ENCODE results near the gene NFX1.

The NFX1 gene

GRCh38 chr9:33265211-33265865, 25.0 kb upstream of the NFX1 start:
- DNase-seq (ENCODE audit: low read depth in 2 of 2, low spot score in 1 of 2): no peak

DNA sequence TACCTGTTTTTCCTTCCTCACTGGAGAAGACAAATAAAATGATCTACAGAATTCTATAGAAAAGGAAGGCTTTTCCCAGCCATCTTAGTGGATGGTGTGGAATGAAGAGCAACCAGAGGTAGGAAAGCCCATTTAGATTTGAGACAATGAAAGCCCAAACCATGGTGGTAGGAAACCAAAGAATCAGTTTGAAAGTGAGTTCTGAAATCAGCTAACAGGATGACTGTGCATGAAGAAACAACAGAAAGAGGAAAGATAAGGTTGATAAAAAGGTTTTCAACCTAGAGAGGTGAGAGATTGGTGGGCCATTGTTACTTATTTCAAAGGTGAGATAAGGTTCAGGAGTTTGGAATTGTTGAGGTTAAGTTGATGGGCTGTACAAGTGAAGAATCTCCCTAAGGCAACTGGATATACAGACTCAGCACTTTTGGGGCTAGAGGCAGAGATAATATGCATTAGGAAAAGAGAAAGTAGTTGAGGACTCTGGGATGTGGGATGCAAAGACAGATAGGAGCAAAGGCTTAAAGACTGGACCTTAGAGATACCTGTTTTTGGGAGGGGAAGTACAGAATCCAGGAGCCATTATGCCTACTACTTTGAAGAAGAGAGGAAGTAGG, 23.1 kb upstream of the NFX1 start:
- DNase-seq (ENCODE audit: low read depth in 2 of 2, low spot score in 1 of 2): no peak

DNA sequence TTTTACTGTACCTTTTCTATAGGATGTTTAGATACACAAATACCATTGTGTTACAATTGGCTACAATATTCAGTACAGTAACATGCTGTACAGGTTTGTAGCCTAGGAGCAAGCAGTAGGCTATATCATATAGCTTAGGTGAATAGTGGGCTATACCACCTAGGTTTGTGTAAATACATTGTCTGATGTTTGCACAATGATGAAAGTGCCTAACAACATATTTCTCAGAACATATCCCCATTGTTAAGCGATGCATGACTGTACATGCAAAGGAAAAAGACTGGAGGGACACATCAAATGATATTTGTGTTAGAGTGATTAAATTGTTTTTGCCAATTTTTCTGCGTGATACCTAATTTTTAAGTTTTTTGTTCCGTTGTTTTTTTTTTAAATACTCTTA, 20.2 kb upstream of the NFX1 start:
- no peak for DNase-seq (ENCODE audit: low read depth in 2 of 2, low spot score in 1 of 2)

DNA sequence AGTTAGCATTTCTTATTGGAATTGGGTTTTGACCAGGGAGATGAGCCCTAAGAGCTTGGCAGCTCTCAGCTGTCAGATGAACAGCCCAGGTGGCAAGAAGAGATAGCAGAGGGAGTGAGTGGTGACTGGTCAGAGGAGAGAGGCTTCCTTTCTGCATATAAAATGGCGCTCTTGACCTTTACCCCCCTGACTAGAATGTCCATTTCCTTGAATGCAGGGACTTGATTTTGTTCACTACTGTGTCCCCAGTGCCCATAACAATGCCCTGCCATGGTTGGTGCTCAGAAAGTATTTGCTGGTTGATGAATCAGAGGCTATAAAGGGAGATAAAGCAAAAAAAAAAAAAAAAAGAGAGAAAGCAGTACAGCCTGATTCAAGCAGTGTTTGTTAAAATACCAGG, 18.3 kb upstream of the NFX1 start:
- no peak for DNase-seq (ENCODE audit: low read depth in 2 of 2, low spot score in 1 of 2)

DNA sequence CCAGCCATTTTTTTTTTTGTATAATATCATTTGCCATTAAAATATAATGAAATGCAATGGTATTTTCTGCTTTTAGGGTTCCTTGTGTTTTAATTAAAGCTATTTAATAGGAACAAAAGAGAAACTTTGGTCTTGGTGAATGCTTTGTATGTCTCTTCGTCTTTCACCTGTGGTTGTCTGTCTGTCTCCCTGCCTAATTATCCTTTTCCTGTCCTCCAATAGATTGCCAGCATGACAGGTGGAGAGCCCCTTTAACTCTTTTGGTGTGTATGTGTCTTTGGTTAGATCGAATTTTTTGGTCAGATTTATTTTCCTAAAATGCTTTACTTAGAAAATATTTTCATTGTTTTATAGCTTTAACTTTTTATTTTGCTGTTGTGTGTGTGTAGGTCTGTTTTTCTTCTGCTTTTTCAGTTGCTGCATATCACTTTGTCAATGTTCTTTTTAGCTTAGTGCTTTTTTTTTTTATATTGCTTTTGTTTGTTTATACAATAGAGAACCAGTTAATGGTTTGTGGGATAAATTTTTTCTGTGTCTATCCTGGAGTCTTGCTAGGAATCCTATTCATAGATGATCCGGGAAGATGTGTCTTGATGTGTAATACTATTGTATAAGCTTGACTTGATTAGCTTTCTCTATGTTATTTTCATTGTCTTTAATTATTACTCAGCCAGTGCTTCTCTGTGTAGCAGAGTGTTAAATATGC, 16.9 kb upstream of the NFX1 start:
- DNase-seq (ENCODE audit: low read depth in 2 of 2, low spot score in 1 of 2): no peak

DNA sequence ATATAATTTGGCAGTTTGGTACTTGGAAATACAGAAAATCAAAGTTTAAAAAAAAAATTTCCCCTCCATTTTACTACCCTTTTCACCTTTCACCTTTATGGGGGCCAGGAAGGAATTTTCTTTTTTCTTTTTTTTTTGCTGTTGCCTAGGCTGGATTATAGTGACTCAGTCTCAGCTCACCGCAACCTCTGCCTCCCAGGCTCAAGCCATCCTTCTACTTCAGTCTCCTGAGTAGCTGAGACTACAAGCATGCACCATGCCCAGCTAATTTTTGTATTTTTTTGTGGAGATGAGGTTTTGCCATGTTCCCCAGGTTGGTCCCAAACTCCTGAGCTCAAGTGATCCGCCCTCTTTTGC, 16.4 kb upstream of the NFX1 start:
- DNase-seq (ENCODE audit: low read depth in 2 of 2, low spot score in 1 of 2): no peak

DNA sequence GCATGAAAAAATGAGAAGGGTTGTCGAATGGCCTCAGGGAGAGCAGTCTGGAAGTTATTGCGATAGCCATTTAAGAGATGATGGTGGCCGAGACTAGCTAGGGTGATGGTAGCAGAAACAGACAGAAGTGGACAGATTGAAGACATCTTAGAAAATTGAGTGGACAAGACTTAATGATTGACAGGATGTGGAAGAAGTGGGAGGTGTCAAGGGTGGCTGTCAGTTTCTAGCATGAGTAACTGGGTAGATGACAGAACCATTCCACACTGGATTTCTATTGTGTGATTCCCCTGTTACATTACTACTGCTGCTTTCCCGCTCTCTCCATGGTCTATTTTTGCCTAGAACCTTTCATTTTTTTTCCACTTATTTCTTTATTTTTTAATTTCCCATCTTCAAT, 12.8 kb upstream of the NFX1 start:
- DNase-seq (ENCODE audit: low read depth in 2 of 2, low spot score in 1 of 2): no peak

- no peak for DNase-seq (ENCODE audit: low read depth in 2 of 2, low spot score in 1 of 2)
These were observed 4.8 kb upstream of the NFX1 start for GRCh38 chr9:33285502-33285901.

GRCh38 chr9:33287087-33287490, 3.2 kb upstream of the NFX1 start:
- DNase-seq (ENCODE audit: low read depth in 2 of 2, low spot score in 1 of 2): no peak

GRCh38 chr9:33288235-33288634, 2.1 kb upstream of the NFX1 start:
- DNase-seq (ENCODE audit: low read depth in 2 of 2, low spot score in 1 of 2): no peak

GRCh38 chr9:33288828-33289483, 1.4 kb upstream of the NFX1 start:
- no peak for DNase-seq (ENCODE audit: low read depth in 2 of 2, low spot score in 1 of 2)

DNA sequence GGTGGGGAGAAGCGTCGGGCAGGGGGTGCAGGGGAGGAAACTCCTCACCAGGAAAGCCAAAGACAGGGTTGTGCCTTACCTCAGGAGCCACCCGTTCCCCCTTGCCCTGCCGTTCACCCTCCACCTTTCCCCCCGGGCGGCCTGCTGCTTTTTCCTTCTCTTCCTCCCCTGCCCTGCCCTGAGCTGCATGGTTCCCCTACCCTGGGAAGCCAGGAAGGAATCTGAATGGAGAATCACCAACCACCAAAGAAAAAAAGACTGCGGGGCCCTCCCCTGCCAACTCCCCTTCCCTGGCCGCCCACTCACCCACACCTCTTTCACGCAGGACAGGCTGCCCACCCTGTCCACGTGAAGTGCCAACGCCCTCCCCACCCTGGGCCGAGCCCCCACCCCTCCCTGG, 820 bp upstream of the NFX1 start:
- DNase-seq (ENCODE audit: low read depth in 2 of 2, low spot score in 1 of 2): no peak

- no peak for DNase-seq (ENCODE audit: low read depth in 2 of 2, low spot score in 1 of 2)
These were observed 425 bp upstream of the NFX1 start for GRCh38 chr9:33289936-33290246.

- DNase-seq (ENCODE audit: low read depth in 2 of 2, low spot score in 1 of 2): no peak
These were observed 698 bp downstream of the NFX1 start for GRCh38 chr9:33291031-33291397.

DNA sequence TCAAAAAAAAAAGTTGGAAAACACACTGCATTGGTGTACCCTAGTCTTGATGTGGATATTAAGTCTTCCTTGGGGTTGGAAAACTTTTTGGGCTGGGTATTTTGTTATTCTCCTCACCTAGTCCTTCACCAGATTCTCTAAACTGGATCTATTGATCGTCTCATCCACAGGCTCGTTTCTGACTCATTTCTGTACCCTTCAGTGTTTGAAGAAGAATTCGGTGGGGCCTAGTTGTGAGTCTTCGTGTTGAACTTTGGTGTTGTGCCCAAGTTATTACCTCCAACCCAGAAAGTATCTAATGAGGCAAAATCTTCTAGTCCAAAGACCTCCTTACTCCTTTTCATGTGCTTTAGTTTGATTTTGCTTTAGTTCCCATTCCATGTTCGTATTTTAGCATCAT, 1.6 kb downstream of the NFX1 start:
- DNase-seq (ENCODE audit: low read depth in 2 of 2, low spot score in 1 of 2): no peak

DNA sequence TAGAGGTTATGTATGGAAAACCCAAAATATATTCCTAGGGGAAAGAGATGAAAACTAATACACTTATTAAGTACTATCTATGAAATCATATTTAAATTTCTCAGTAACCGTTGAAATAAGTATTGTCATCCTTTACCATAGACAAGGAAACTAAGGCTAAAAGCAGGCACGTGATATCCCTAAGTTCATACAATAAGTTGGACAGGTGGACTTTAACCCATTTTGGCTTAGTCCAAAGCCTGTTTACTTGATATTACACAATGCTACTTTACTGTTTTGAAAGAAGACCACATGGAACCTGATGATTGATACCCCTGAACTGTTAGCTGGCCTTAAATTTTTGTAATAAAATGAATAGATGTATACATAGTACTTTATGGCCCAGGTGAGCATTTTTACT, 3.5 kb downstream of the NFX1 start:
- DNase-seq (ENCODE audit: low read depth in 2 of 2, low spot score in 1 of 2): no peak

DNA sequence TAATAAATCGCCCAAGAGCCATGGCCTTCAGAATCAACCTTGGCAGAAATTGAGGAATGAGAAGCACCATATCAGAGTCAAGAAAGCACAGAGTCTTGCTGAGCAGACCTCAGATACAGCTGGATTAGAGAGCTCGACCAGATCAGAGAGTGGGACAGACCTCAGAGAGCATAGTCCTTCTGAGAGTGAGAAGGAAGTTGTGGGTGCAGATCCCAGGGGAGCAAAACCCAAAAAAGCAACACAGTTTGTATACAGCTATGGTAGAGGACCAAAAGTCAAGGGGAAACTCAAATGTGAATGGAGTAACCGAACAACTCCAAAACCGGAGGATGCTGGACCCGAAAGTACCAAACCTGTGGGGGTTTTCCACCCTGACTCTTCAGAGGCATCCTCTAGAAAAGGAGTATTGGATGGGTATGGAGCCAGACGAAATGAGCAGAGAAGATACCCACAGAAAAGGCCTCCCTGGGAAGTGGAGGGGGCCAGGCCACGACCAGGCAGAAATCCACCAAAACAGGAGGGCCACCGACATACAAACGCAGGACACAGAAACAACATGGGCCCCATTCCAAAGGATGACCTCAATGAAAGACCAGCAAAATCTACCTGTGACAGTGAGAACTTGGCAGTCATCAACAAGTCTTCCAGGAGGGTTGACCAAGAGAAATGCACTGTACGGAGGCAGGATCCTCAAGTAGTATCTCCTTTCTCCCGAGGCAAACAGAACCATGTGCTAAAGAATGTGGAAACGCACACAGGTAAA, 4.5 kb downstream of the NFX1 start:
- no peak for DNase-seq (ENCODE audit: low read depth in 2 of 2, low spot score in 1 of 2)

- no peak for DNase-seq (ENCODE audit: low read depth in 2 of 2, low spot score in 1 of 2)
These were observed 5.3 kb downstream of the NFX1 start for GRCh38 chr9:33295571-33295970.

GRCh38 chr9:33297432-33297831, 7.1 kb downstream of the NFX1 start:
- no peak for DNase-seq (ENCODE audit: low read depth in 2 of 2, low spot score in 1 of 2)

DNA sequence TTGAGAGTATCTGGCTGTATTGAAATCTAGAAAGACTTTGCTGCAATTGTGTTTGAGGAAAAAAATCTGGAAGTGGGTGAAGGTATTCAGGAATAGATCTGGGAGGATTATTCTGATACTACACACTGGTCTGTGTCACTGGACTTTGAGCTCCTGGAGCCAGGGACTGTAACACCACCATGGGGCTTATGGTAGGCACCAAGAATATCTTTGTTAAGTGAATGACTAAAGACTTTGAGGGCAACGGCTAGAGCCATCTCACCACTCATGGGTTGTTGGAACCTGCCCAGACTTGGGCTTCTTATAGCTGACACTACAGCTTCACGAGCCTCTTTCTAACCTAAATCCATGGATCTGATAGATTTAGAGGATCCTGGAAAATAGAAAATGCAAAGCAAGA, 10.2 kb downstream of the NFX1 start:
- DNase-seq (ENCODE audit: low read depth in 2 of 2, low spot score in 1 of 2): no peak

- no peak for DNase-seq (ENCODE audit: low read depth in 2 of 2, low spot score in 1 of 2)
These were observed 14.0 kb downstream of the NFX1 start for GRCh38 chr9:33304362-33304761.

DNA sequence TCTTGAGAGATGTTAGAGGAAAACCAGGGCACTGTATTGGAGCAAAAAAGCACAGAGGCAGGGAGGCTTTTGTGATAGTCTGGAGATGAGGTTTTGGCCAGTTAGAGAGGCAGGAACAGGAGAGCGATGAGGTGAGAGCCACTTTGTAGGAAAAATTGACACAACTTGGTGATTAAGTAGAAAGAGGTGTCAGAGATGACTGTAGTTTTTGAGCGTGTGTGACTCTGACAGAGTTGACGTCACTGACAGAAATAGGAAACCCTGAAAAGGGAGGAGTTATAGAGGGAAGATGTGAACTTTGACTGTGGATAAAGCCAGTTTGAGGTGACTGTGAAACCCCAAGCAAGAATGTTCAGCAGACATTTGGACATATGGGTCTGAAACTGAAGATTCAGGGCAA, 15.7 kb downstream of the NFX1 start:
- no peak for DNase-seq (ENCODE audit: low read depth in 2 of 2, low spot score in 1 of 2)
